SKM-1 (cell line): ENCODE measurements around the gene FGF4.

ENCODE experiments used
- DNase-seq: peaks from one replicate; lab custom pipeline; 2025; ENCODE audit not compliant: unreplicated experiment; lab: John Stamatoyannopoulos, UW

The FGF4 gene

GRCh38 chr11:69726481-69726880, 48.7 kb downstream of the FGF4 start:
- DNase-seq = no peak

GRCh38 chr11:69726019-69726418, 49.1 kb downstream of the FGF4 start:
- DNase-seq = no peak

GRCh38 chr11:69721745-69722144, 53.4 kb downstream of the FGF4 start:
- DNase-seq = no peak

GRCh38 chr11:69721106-69721505, 54.0 kb downstream of the FGF4 start:
- no peak for DNase-seq
